NCI-H2029 treated with DMSO at 0.1 percent for 48 hours (cell line): Measurements from ENCODE around the gene SIK2.

Experiments
- DNase-seq: peaks from one replicate; lab custom pipeline; 2025; lab: John Stamatoyannopoulos, UW

The SIK2 gene

GRCh38 chr11:111729831-111730311, 127.6 kb downstream of the SIK2 start:
- DNase-seq: no peak

DNA sequence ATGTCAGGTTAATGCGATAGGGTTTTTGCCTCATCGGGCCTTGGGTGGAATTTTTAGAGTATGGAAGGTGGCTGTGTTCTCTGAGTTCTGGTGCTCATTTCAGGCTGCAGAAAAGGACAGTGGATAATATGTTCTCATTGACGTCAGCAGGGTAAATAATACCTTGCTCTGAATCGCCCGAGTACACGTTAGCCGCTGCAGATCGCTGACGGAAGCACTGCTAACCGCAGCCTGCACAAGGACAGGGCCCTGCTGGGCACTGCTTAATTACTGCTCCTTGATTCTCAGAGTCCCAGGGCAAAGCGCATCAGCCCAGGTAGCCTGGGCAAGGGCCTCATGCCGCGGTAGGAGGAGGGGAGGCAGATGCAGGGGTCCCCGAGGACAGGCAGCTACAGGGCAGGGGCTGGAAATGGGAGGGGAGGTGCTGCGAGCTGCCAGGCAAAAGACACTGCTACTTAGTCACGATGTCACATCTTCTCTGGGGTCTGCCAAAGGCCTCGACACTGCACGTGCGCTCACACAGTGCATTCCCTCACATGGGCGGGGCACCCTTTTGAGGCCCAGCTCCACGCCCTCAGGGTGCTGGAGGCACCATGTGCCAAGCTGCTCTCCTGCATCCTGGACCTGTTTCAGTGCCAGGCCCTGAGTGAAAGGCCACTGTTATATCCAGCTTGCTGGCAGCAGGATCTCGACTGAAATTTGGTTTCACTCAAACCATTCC, 128.8 kb downstream of the SIK2 start:
- peak; percentile 78 for DNase-seq

DNA sequence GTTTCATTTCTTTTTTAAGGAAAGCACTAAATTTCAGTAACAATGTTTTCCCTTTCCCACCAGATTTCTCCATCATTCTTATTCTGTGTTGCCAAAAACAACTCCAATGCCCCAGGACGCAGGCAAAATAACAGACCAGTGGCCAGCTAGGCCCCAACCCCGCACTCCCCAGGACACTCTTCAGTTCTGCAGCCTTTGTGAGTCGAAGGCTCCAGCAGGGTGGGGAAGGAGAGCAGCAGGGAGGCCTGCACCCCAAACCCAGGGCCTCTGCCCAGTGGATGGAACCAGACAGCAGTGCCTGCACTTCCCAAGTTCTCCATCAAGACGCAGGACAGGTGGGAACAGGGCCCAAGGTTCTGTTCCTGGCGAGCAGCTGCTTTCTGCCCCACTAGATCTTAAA, 129.6 kb downstream of the SIK2 start:
- DNase-seq: no peak

DNA sequence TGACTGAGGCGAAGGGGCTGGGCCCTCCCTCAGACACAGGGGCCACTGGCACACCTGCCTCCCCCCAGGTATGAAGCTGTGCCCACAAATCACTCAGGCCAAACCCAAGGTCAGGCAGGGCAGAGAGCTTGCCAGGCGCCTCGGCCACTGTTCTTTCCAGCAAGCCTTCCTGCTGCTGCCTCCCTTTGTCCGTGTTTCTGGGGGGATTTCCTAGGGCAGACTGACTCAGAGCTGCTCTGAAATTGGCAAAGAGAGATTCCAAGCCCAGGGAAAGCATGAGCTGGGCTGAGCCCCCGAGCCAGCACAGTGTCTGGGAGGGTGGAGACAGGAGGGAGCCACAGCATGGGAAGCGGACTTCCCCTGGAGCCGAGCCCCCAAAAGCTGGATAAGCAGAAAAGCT, 130.8 kb downstream of the SIK2 start:
- DNase-seq: no peak

GRCh38 chr11:111733611-111734088, 131.4 kb downstream of the SIK2 start:
- DNase-seq: no peak

- DNase-seq: no peak
Observed at GRCh38 chr11:111734101-111734953, 132.1 kb downstream of the SIK2 start.

DNA sequence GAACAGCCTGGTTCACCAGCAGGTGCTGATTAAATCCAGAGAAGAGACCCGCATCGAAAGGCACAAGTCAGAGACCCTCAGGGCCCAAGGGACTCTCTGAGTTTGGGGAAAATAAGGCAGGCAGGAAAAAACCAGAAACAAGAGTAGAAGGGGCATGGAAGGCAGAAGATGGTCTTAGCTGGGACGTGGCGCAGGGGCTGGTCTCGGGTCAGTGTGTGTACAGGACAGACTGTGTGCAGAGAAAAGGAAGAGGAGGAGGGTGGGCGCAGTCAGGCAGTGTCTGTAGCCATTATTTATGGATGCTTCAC, 132.7 kb downstream of the SIK2 start:
- no peak for DNase-seq

DNA sequence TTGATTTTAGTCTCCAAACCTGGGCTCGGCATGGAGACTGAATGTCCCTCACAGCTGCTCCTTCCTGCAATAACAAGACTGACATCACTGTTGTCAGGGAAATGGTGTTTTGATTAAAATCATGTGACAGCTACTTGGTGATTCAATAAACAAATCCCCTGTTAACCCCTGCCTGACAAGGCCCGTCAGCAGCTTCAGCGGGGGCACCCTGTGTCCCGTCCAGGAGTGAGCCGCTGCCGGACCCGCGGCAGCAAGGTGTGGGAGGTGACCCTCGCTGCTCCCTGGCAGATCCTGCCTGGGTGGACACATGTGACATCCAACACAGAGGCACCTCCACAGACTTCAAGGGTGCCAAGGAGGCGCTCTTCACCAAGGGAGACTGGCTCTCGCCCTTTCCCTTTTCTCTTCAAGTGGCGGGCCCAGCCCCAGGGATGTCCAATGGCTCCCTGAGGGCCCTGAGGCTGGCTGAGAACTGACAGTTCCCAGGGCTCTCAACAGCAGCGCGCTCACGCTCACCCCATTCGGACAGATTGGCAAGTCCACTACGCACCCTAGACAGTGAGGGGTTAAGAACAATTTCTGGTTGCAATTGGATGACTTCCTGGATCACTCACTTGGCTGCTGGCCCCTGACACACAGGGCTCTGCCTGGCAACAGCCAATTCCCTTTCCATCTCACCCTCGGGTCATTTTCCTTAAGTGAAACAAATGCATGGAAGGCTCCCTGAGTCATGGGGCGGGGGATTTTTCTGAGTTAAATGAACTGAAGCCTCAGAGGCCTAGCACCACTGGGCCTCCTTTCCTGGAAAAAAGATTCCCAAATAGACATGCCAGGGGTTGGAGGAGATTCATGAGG, 133.2 kb downstream of the SIK2 start:
- DNase-seq: peak; percentile 83

- no peak for DNase-seq
Observed at GRCh38 chr11:111736181-111736590, 133.9 kb downstream of the SIK2 start.

DNA sequence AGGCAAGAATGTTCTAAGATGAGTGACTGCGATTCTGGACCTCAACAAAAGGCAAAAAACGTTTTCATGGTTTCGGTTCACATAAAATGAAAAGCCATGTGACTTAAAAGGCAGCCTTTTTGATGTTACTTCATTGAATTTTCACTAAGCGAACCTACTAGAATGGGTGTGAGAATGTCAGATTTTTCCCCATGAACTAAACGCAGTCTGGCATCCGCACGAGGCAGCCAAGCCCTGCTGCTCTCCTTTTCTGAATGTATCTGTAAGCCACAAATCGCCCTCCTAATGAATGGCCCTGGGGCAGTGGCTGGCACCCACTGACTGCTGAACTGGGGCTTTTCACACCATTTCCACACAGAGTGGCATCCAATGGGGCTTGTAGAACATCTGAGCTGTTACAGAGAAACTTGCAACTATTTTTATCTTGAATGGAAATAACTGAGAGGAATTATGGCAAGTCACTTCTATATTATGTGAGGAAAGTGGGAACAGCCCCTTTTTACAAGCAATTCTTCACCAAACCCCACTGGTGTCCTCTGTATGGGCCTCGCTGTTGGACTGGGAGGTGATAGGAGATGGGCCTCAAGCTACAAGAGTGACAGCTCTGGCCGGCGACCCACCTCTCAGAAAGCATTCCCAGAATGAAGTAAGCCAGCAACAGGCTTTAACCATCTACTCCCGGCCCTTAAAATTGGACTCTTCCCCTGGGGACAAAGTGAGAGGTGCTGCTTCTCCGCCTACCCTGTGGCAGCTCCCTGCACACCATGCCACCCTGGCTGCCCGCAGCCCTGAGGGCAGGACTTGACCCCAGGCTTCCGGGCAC, 134.6 kb downstream of the SIK2 start:
- DNase-seq: no peak

GRCh38 chr11:111737444-111738210, 135.4 kb downstream of the SIK2 start:
- DNase-seq: no peak

GRCh38 chr11:111739299-111739698, 137.1 kb downstream of the SIK2 start:
- DNase-seq: no peak

GRCh38 chr11:111741751-111742150, 139.5 kb downstream of the SIK2 start:
- DNase-seq: no peak

DNA sequence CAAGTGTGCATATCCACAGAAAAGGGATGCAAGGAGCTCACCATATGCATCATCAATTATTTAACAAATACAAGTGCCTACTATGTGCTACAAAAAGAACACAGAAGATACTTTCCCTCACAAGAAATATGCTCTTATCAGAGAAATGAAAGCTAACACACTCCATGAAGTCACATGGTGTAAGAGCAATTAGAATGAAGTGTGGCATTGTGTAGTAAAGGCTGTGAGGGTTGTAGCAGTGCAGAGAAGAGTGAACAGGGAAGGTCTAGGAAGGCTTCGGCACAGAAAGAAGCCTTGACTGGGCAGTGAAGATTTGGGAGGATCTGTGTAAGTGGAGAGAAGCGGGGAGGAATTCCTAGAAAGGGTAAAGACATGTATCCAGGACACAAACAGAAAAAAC, 141.5 kb downstream of the SIK2 start:
- no peak for DNase-seq

GRCh38 chr11:111745719-111746504, 143.7 kb downstream of the SIK2 start:
- no peak for DNase-seq

DNA sequence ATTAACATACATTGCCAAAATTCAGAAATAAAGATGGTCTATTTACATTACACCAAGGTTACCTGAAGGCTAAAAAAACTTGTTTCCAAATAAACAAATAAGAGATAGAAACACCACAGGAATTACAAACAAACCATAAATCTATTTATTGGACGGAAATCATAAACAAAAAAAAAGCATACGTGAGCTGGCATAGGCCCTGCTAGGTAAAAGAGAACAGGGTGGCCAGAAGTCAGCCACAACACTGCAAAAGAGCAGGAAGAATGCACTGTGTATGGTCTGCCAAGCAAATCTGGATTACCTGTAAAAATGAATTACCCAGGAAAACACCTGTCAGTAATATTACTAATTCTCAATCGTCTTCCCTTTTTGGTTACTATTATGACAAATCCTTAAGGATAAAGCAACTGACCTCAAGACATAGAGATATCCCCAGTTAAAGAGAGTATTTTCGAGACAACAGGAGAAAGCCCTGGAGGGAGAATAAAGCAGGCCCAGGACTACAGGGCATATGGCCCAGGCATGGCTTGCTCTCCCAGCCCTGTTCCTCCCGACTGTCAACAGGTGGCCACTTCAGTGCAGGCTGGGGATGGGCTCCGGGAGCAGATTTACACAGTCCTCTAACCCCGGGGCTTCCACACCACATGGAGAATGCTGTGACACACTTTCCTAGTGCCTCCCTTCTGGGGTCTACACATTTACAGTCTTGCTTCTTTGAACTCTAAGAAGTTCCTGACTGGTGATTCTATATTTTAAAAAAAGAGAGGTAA, 146.0 kb downstream of the SIK2 start:
- DNase-seq: no peak

DNA sequence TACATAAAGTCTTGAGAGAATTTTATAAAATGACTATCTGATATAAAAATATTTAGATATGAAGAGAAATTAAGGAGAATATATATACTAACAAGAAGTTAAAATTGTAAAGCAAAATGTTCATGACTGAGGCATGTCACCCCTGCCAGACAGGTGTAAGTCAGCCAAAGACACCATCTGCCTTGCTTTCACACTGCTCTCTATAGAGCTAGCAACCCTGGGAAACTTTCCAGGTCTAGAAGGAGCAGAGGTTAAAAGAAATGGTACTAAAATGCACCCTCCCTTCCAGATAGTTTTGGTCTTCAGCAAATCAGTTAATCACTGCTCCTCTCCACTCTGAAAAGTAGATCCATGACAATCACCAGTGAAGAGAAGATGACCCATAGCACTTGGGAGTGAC, 147.4 kb downstream of the SIK2 start:
- DNase-seq: no peak

DNA sequence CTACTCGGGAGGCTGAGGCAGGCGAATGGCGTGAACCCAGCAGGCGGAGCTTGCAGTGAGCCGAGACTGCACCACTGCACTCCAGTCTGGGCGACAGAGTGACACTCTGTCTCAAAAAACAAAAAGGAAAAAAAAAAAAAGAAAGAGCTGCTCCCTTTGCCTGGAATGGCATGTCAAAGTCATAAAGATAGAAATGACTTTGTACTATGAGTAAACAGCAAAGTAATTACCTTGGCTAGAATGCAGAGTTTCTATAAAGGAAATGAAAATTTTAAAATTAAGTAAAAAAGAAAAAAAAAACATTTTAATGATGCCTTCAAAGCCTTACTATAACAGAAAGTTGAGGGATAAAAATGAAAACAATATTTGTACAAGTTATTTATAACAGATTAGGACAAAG, 153.8 kb downstream of the SIK2 start:
- no peak for DNase-seq

DNA sequence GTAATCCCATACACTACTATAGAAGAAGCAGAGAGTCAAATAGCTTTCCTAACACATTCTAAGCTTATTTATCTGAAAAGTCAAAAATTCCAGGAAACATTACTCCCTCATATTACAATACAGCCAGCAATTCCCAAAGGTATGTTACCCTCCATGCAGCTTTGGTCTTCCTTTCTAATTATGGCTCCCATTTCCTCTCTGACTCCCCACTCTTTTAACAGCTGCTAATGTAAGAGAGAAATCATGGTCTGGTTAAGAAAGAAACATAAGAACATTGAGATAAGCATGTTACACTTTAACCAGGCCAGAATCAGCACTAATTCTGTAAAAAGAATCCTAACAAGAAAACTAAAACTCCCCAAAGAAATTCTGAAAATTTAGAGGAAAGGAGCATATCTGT, 157.1 kb downstream of the SIK2 start:
- DNase-seq: no peak
